Gastrocnemius medialis (tissue), 4 donors: ENCODE measurements around the gene RAD51D.

Experiments
- CTCF ChIP-seq, 5 experiments: fragments of 450-650 bp in 3 of 5; fragments of 200-600 bp in 2 of 5; sonication (generic) in 2 of 5; IDR thresholded peaks in 4 of 5; conservative IDR thresholded peaks in 1 of 5; 1 replicate in 4 of 5; 2 replicates in 1 of 5; pipeline ENCODE4 v1.5.1; 2016 to 2019; ENCODE audit warnings: antibody characterized with exemption in 5 of 5, mild to moderate bottlenecking in 3 of 5, moderate library complexity in 3 of 5
- POLR2A ChIP-seq, 2 donors: fragments of 450-650 bp; IDR thresholded peaks; one replicate each; pipeline ENCODE4 v1.6.1; 2017; ENCODE audit warnings: antibody characterized with exemption in 2 of 2, mild to moderate bottlenecking in 2 of 2, moderate library complexity in 2 of 2

- no peak for TF ChIP-seq CTCF (IDR thresholded peaks at IDR 0.05 in 4 of 5, conservative IDR thresholded peaks at IDR 0.05 in 1 of 5)
- TF ChIP-seq POLR2A (IDR thresholded peaks at IDR 0.05) = no peak
Observed at GRCh38 chr17:35167666-35168065, 48.0 kb upstream of the RAD51D start.
